ENCODE measurements around the gene AZU1. TPM values are rescaled to one million over a fixed set of nuclear protein-coding genes. Genes with fewer than 3 reads are reported as not detected.

Gene AZU1
- polyA plus RNA-seq, 3 donors: 2.7 to 5.7 (median 4.3) TPM

DNA sequence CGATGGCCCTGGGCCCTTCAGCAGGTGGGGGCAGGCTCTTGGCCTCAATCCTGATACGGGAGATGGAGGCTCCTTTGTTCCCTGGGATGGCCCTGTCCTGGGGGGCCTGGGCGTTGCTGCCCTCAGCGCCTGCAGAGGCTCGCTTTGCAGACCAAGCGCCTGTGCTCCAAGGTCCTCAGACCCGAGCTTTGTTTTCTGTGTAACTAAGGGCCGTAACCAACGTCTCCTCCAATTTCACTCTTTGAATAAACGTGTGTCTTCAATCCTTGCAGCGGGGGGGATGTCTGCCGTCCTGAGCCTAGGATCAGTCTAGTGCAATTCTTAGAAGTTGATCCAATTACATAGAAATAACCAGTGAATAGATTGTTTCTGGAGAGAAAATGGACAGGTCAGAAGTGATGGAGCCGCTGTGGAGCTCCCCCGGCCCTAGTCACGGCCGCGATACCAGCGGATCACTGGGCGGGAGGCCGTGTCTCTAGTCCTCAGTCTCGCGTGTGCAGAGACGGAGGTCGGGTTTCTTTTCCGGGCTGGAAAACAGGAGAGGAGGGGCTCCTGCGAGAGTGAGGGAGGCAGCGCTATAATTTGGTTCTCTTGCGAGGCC lies 25.0 kb upstream of the AZU1 start:
- Mint-ChIP-seq H3K36me3 (peaks cover 29 to 65% of the 10 kb centered on the region in 2 donors), H3K27me3 (ENCODE audit: low read depth in 3 of 3) (no peaks in the 10 kb centered on the region), H3K4me1 (peaks cover 28% of the 10 kb centered on the region), H3K9me3 (no peaks in the 10 kb centered on the region), H3K4me3 (no peak overlapping the region), H3K27ac (peak overlapping the region in 1 of 7 donors; percentile 66)
- no peaks in the 10 kb centered on the region for H3K27me3 ChIP-seq (ENCODE audit: control insufficient read depth in 2 of 2, insufficient read depth in 2 of 2, low read length in 2 of 2)
- H3K4me2 ChIP-seq (replicated peaks; ENCODE audit: extremely low read depth, low read length, poor library complexity, severe bottlenecking): no peak overlapping the region
- H3K79me2 ChIP-seq (ENCODE audit: insufficient read depth, low read length): peaks cover 98% of the 10 kb centered on the region
- 90% methylated on average over 24 of the region's 28 CpGs for WGBS (ENCODE audit: insufficient coverage)
- DNase-seq: no peak
- no peak for TF ChIP-seq CTCF (IDR thresholded peaks at IDR 0.05)
- H3K9me3 ChIP-seq (replicated peaks in 1 of 2; ENCODE audit: control insufficient read depth in 1 of 2, insufficient read depth in 1 of 2, low read length in 2 of 2): no peaks in the 10 kb centered on the region
- H3K4me1 ChIP-seq (ENCODE audit: control insufficient read depth in 1 of 2, insufficient read depth in 2 of 2, low read length in 2 of 2): peaks cover 33 to 40% of the 10 kb centered on the region in 2 donors
- H3K9ac ChIP-seq (ENCODE audit: insufficient read depth, low read length, poor library complexity, severe bottlenecking): no peak overlapping the region
- intact Hi-C loops (cut with micrococcal nuclease): no loop called here
- H2AFZ ChIP-seq (ENCODE audit: insufficient read depth, low read depth, low read length, poor library complexity, severe bottlenecking): no peak overlapping the region
- H4K20me1 ChIP-seq (ENCODE audit: insufficient read depth, low read length): peaks cover 98% of the 10 kb centered on the region
- H3K36me3 ChIP-seq (replicated peaks in 1 of 2; ENCODE audit: control insufficient read depth in 1 of 2, insufficient read depth in 2 of 2, low read length in 2 of 2): peaks cover 55 to 76% of the 10 kb centered on the region in 2 donors
- no peak overlapping the region for H3K27ac ChIP-seq (ENCODE audit: low read depth in 1 of 2, low read length in 2 of 2)
- H3K4me3 ChIP-seq (replicated peaks in 1 of 3; ENCODE audit: low read depth in 2 of 3, low read length in 3 of 3): no peak overlapping the region

- Mint-ChIP-seq H3K36me3 (peaks cover 34 to 70% of the 10 kb centered on the region in 2 donors), H3K4me3 (no peak overlapping the region), H3K4me1 (peaks cover 28% of the 10 kb centered on the region), H3K27ac (peak overlapping the region in 2 of 7 donors; percentile 16 to 71), H3K9me3 (no peaks in the 10 kb centered on the region), H3K27me3 (ENCODE audit: low read depth in 3 of 3) (no peaks in the 10 kb centered on the region)
- H3K4me3 ChIP-seq (replicated peaks in 1 of 3; ENCODE audit: low read depth in 2 of 3, low read length in 3 of 3): no peak overlapping the region
- intact Hi-C loops (cut with micrococcal nuclease): no loop called here
- H3K27me3 ChIP-seq (ENCODE audit: control insufficient read depth in 2 of 2, insufficient read depth in 2 of 2, low read length in 2 of 2): no peaks in the 10 kb centered on the region
- H3K4me1 ChIP-seq (ENCODE audit: control insufficient read depth in 1 of 2, insufficient read depth in 2 of 2, low read length in 2 of 2): peaks cover 33 to 39% of the 10 kb centered on the region in 2 donors
- H3K79me2 ChIP-seq (ENCODE audit: insufficient read depth, low read length): peaks cover 100% of the 10 kb centered on the region
- no peak overlapping the region for H3K4me2 ChIP-seq (replicated peaks; ENCODE audit: extremely low read depth, low read length, poor library complexity, severe bottlenecking)
- peaks cover 100% of the 10 kb centered on the region for H4K20me1 ChIP-seq (ENCODE audit: insufficient read depth, low read length)
- H3K27ac ChIP-seq (ENCODE audit: low read depth in 1 of 2, low read length in 2 of 2): no peak overlapping the region
- WGBS (ENCODE audit: insufficient coverage): 96% methylated on average over 15 of the region's 17 CpGs
- peaks cover 61 to 81% of the 10 kb centered on the region in 2 donors for H3K36me3 ChIP-seq (replicated peaks in 1 of 2; ENCODE audit: control insufficient read depth in 1 of 2, insufficient read depth in 2 of 2, low read length in 2 of 2)
- H3K9me3 ChIP-seq (replicated peaks in 1 of 2; ENCODE audit: control insufficient read depth in 1 of 2, insufficient read depth in 1 of 2, low read length in 2 of 2): no peaks in the 10 kb centered on the region
- no peak overlapping the region for H2AFZ ChIP-seq (ENCODE audit: insufficient read depth, low read depth, low read length, poor library complexity, severe bottlenecking)
- no peak for TF ChIP-seq CTCF (IDR thresholded peaks at IDR 0.05)
- no peak overlapping the region for H3K9ac ChIP-seq (ENCODE audit: insufficient read depth, low read length, poor library complexity, severe bottlenecking)
- no peak for DNase-seq
These were observed 24.5 kb upstream of the AZU1 start for GRCh38 chr19:803099-803561.
